T-helper 17 cell (primary cell): Measurements from ENCODE around the gene RAB30. TPM values are rescaled to one million over a fixed set of nuclear protein-coding genes. Genes with fewer than 3 reads are reported as not detected.
A peak's percentile ranks its signal among the peaks of the same experiment; 100 is the strongest.
"Not testable (repeated sequence)": the region's sequence is repeated elsewhere in the genome, so short reads cannot be mapped to it uniquely, and the experiment has no call there.

Experiments used
- ATAC-seq: fragments of 150-1000 bp; cut with Tn5 transposase; 2 replicates; pipeline ENCODE4 v1.10.0; 2021; ENCODE audit warnings: mild to moderate bottlenecking, moderate library complexity
- DNase-seq, 3 donors: peaks; one replicate each; pipeline versions ENCODE4 v3.0.0 to v3.0.0-alpha.2; 2020 to 2021
- H3K9me3 ChIP-seq: one replicate; pipeline ENCODE4 v1.7.0; 2013; ENCODE audit warnings: low read length, mild to moderate bottlenecking; ENCODE audit not compliant: control insufficient read depth, poor library complexity, severe bottlenecking
- H3K27ac Mint-ChIP-seq: one replicate; pipeline ENCODE4 v1.8.0; 2022; ENCODE audit warnings: mild to moderate bottlenecking, moderate library complexity, mixed read lengths
- H3K27me3 Mint-ChIP-seq: one replicate; pipeline ENCODE4 v1.8.0; 2022; ENCODE audit warnings: mixed read lengths
- H3K36me3 Mint-ChIP-seq: one replicate; pipeline ENCODE4 v1.8.0; 2022; ENCODE audit warnings: low read depth, mixed read lengths
- H3K4me1 Mint-ChIP-seq: one replicate; pipeline ENCODE4 v1.8.0; 2022; ENCODE audit warnings: mild to moderate bottlenecking, mixed read lengths
- H3K4me3 Mint-ChIP-seq: one replicate; pipeline ENCODE4 v1.8.0; 2022; ENCODE audit warnings: mild to moderate bottlenecking, moderate library complexity, mixed read lengths
- total RNA-seq, 4 donors: library from RNA in 2 of 4; stranded (reverse) in 2 of 4; gene quantifications; one replicate each; pipeline ENCODE4 v1.2.3 and lab custom pipeline; 2022 to 2026

Gene RAB30
- total RNA-seq, 2 donors from 2014 or later, result 33.9 to 47.7 TPM

DNA sequence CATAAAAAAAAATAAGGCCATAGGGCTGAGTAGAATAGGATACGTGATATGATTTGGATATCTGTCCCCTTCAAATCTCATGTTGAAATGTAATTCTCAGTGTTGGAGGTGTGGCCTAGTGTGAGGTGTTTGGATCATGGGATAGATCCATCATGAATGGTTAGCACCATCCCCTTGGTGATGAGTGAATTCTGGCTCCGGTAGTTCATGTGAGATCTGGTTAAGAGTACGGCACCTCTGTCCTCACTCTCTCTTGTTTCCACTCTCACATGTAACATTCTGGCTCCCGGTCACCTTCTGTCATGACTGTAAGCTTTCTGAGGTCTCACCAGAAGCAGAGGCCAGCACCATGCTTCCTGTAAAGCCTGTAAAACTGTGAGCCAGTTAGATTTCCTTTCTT is 45.5 kb downstream of the RAB30 start:
- H3K36me3 Mint-ChIP-seq, result no peaks in the 10 kb centered on the region
- H3K27ac Mint-ChIP-seq, result no peak overlapping the region
- no peak for DNase-seq
- no peaks in the 10 kb centered on the region for H3K9me3 ChIP-seq
- no peak for ATAC-seq
- H3K4me1 Mint-ChIP-seq, result peaks cover 25% of the 10 kb centered on the region
- no peaks in the 10 kb centered on the region for H3K27me3 Mint-ChIP-seq
- no peak overlapping the region for H3K4me3 Mint-ChIP-seq

DNA sequence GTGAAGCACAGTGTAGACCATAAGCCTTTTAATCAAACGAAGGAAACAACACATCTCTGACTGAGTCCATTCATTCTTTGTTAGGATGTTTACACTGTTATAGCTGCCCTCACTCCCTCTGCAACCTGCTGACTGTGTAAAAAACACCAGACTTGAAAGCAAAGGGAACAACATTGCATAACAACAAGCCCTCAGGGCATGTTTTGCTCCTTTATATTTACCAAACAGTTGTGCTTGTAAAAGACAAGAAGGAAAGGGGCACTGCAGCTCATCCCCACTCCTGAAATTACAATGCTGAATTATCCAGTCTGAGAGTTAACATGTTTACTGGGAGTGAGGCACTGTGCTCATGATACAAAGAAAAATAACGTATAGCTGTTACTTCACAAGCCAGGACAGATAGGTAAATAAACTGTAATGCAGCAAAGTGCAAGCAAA is 46.4 kb downstream of the RAB30 start:
- DNase-seq, result no peak
- Mint-ChIP-seq H3K27me3 (no peaks in the 10 kb centered on the region), H3K36me3 (no peaks in the 10 kb centered on the region), H3K27ac (no peak overlapping the region), H3K4me1 (peaks cover 25% of the 10 kb centered on the region), H3K4me3 (no peak overlapping the region)
- ATAC-seq, result no peak
- no peaks in the 10 kb centered on the region for H3K9me3 ChIP-seq

DNA sequence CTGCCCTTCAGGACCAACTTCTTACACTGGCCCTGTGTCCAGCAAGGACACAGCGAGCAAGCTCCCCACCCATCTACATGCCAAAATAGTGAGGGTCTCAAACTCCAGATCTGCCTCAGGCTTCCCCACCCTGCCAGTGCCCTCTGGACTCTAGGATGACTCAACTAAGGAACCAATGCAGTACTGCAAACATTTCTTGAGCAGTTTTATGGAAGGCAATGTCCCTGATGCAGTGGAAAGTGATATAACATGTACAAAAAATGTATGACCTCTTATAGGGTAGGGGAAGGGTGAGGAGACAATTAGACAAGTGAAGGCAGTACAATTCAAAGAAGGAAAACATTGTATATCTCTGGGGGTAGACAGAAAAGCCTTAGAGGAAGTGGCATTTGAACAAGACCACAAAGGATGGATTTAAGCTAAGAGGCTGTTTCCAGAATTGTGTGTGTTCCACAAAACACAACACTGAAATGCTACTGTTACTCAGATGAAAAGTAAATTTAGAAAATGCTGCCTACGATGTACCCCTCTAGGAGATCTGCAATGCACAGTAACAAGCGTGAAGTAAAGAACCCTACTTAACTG is 47.3 kb downstream of the RAB30 start:
- Mint-ChIP-seq H3K36me3 (no peaks in the 10 kb centered on the region), H3K4me1 (peaks cover 25% of the 10 kb centered on the region), H3K4me3 (peak overlapping the region; percentile 66), H3K27me3 (no peaks in the 10 kb centered on the region), H3K27ac (no peak overlapping the region)
- DNase-seq (no peak), ATAC-seq (no peak)
- H3K9me3 ChIP-seq, result no peaks in the 10 kb centered on the region

DNA sequence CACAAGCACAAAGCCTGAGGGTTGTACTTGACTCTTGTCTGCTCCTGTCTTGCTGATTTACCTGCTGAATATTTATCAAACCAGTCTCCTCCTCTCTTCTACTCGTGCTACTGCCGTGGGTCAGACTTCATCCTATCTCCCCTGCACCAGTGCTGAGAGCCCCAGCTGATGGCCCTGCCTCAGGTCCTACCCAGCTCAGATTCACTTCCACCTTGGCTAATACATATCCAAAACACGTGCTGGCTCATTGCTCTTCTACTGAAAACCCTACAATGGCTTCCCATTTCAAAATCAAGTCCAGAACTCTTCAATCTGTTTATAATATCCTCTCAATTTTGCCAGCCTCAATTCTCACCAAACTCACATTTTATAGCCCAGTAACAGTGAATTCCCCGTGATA is 48.3 kb downstream of the RAB30 start:
- Mint-ChIP-seq H3K4me3 (no peak overlapping the region), H3K27me3 (no peaks in the 10 kb centered on the region)

DNA sequence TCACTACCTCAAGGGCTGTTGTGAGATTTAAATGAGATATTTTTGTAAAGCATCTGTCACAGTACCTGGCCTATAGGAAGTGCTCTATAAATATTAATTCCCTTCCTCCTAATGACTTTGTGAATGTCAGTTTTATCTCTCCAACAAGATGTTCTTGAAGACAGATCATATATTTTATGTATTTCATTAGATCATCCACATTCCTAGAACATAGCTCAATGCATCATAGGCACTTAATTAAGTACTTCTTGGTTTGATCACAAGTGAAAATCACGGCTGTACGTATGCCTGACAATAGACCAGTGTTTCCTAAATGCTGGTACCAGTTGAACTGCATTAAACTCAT is 49.9 kb downstream of the RAB30 start:
- Mint-ChIP-seq H3K4me3 (no peak overlapping the region), H3K36me3 (no peaks in the 10 kb centered on the region), H3K27ac (no peak overlapping the region), H3K4me1 (peaks cover 24% of the 10 kb centered on the region), H3K27me3 (no peaks in the 10 kb centered on the region)
- H3K9me3 ChIP-seq, result no peaks in the 10 kb centered on the region
- ATAC-seq, result no peak
- DNase-seq, result no peak

More for the DNA sequence above, 48.3 kb downstream of the RAB30 start:
- DNase-seq (no peak), ATAC-seq (no peak)
- Mint-ChIP-seq H3K27ac (no peak overlapping the region), H3K4me1 (peaks cover 28% of the 10 kb centered on the region), H3K36me3 (no peaks in the 10 kb centered on the region)
- H3K9me3 ChIP-seq, result no peaks in the 10 kb centered on the region

DNA sequence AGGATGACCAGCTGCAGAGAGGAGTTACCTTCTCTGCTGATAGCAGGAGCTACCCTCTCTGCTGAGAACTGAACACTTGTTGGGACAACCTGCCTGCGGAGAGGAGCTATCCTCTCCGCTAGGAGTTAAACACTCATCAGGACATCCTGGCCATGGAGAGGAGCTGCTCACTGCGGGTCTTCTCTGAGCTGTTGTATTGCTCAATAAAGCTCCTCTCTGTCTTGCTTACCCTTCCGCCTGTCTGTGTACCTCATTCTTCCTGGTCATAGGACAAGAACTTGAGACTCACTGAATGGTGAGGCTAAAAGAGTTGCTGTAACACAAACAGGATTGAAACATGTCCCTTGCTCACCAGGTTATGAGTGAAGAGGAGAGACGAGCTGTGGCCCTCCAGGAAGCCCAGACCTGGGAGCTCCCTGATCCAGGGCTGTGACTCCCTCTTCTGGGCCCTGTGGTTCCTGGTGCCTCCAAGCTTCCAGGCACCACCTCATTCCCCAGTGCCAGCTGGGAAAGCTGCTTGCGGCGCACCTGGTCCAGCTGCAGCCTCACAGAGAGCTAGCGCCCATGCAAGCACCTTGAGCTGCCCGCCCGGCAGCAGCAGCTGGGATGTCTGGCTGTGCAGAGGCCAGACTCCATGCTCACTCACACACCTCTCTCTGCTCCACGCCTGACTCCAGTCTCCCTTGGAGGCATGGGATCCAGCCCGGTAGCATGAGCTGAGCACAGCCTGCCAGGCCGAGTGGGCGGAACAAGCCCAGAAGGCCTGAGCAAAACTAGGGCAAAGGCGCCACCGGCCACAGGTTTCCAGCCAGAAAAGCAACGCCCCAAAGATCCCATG is 50.5 kb downstream of the RAB30 start:
- DNase-seq, result no peak
- ATAC-seq, result no peak
- H3K27ac Mint-ChIP-seq, result no peak overlapping the region
- peaks cover 21% of the 10 kb centered on the region for H3K4me1 Mint-ChIP-seq
- no peaks in the 10 kb centered on the region for H3K27me3 Mint-ChIP-seq
- no peaks in the 10 kb centered on the region for H3K9me3 ChIP-seq
- no peaks in the 10 kb centered on the region for H3K36me3 Mint-ChIP-seq
- H3K4me3 Mint-ChIP-seq, result no peak overlapping the region

DNA sequence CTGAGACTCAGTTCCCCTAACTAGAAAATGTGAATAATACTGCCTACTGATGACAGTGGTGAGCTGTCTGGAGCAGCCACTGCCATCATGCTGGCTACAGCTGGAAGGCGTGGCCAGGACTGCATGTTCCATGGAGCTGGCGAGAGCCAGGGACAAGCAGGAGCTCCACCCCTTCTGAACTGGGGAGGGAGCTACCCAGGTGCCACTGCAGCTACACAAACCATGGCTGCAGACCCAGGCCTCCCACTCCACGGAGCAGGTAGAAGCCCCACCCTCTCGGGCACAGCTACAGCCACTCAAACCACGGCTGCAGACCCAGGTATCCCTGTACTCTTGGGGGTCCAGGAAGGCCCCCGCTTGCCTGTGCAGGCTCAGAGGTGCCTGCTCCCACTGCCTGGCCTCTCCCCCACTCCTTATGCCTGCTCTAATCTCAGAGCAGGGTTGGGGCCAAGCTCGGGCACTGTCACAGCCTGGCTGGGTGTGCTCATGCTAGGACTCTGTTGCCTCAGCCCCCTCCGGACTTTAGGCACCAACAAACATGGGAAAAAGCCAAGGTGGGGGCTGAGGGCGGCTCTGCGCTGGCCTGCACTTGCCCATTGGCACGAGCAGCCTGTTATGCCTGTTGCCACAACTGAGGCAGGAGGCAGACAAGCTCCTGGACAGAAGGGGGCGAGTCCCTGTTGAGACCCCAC is 51.7 kb downstream of the RAB30 start:
- DNase-seq, result no peak
- no peak overlapping the region for H3K4me3 Mint-ChIP-seq
- no peak for ATAC-seq
- no peaks in the 10 kb centered on the region for H3K36me3 Mint-ChIP-seq
- H3K9me3 ChIP-seq, result no peaks in the 10 kb centered on the region
- no peaks in the 10 kb centered on the region for H3K27me3 Mint-ChIP-seq
- no peak overlapping the region for H3K27ac Mint-ChIP-seq
- H3K4me1 Mint-ChIP-seq, result peaks cover 21% of the 10 kb centered on the region

DNA sequence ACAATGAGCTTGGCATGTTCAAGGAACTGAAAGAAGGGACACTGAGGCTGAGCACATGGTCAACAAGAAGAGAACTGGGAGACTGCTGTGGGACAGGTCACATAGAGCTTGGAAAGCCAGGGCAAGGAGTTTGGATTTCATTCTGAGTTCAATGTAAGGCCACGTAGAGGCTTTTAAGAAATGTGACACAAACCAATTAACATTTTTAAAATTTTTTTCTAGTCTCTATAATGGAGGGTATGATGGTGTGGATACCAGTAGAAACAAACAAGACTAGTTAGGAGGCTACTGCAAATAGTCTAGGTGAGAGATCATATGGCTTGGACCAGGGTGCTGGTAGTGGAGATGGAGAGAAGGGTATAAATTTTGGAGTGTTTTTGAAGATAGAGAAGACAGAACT is 56.7 kb downstream of the RAB30 start:
- Mint-ChIP-seq H3K27ac (no peak overlapping the region), H3K36me3 (no peaks in the 10 kb centered on the region), H3K4me1 (peaks cover 8% of the 10 kb centered on the region), H3K4me3 (peak overlapping the region; percentile 3), H3K27me3 (no peaks in the 10 kb centered on the region)
- DNase-seq (no peak), ATAC-seq (no peak)
- no peaks in the 10 kb centered on the region for H3K9me3 ChIP-seq

DNA sequence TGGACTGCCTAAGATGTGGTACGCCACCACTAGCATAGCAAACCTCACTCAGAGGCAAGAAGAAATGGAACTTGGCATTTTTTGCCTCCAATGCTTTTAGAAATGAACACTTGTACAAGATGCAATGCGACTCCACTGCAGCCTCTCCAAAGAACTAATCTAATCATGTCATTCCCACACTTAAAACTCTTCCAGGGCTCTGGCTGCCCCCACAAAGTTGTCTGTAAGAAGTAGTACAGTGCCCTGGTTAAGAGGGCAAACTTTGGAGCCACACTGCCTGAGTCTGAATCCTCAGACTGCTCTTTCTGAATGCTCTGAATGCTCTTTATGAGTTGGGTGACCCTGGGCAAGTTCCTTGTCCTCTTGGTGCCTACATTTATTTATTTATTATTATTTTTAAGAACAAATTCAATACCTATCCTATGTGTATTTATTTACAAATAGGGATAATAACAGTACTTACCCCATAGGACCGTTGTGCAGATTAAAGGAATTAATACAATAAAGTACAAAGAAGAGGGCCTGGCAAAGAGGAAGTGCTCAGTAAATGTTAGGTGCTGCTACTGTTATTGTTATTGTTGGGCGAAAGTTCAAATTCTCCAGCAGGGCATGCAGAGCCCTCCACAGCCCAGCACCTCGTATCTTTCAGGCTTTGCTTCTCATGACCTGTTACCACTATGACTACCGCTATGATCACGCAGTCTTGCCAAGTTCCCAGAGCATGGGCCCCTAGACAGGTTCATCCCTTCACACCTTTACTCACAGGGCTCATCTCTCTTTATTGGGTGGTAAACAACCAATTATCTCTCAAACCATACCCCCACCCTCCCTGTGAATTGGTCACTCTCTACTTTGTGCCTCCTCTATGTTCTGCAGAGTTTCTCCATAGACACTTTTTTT is 59.3 kb downstream of the RAB30 start:
- Mint-ChIP-seq H3K27me3 (no peaks in the 10 kb centered on the region), H3K4me1 (peaks cover 12% of the 10 kb centered on the region)
- no peak for ATAC-seq

DNA sequence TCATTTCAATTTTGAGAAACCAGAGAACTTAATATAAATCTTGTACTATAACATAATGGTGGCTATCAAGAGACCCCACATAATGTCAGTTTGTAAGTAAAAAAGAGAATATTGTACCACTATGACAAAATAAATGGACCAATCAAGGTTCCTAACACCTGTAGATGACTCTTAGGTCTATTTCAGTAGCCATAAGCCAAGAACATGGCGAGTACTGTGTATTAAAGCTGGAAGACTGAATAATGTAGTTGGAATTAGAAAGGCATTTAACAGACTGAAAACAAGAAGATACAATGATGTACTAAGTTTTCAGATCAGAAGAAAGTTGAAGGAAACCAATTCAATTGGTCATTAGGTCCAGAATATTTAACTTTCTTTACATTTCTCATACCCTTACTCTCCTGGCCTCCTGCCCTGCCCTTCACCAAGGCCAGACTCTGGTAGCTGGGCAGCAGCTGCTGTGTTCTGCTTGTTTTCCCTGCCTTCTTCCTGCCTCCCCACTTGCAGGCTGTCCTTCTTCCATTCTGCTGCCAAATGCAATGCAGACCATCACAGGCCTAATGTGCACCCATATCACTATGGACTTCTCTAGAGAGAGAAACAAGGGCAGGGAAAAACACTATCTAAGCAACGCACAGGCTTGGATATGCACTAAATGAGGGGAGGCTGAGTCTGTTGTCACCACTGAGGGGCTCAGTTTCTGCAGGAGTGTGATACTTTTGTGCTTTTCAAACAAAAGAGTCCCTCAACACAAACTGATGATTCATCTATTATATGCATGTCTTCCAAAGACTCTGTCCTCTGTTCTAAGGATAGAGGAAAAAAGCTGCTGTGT is 60.1 kb downstream of the RAB30 start:
- Mint-ChIP-seq H3K4me1 (peaks cover 17% of the 10 kb centered on the region), H3K36me3 (no peaks in the 10 kb centered on the region), H3K4me3 (no peak overlapping the region), H3K27me3 (no peaks in the 10 kb centered on the region), H3K27ac (no peak overlapping the region)
- no peaks in the 10 kb centered on the region for H3K9me3 ChIP-seq
- DNase-seq (no peak), ATAC-seq (no peak)

More for the DNA sequence above, 59.3 kb downstream of the RAB30 start:
- Mint-ChIP-seq H3K4me3 (no peak overlapping the region), H3K27ac (no peak overlapping the region), H3K36me3 (no peaks in the 10 kb centered on the region)
- H3K9me3 ChIP-seq, result no peaks in the 10 kb centered on the region
- DNase-seq, result no peak

DNA sequence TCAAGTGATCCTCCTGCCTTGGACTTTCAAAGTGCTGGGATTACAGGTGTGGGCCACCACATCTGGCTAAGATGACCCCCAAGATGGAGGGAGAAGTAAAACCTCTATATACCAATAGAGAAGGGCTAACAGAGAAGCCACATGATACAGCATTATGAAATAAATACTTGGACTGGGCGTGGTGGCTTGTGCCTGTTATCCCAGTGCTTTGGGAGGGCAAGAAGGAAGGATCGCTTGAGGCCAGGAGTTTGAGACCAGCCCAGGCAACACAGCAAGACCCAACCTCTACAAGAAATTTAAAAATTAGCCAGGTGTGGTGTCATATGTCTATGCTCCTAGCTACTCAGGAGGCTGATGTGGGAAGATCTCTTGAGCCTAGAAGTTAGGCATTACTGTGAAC is 61.7 kb downstream of the RAB30 start:
- Mint-ChIP-seq H3K4me1 (peaks cover 18% of the 10 kb centered on the region), H3K4me3 (no peak overlapping the region), H3K36me3 (no peaks in the 10 kb centered on the region), H3K27me3 (no peaks in the 10 kb centered on the region), H3K27ac (no peak overlapping the region)
- no peak for DNase-seq
- no peaks in the 10 kb centered on the region for H3K9me3 ChIP-seq
- ATAC-seq, result no peak

DNA sequence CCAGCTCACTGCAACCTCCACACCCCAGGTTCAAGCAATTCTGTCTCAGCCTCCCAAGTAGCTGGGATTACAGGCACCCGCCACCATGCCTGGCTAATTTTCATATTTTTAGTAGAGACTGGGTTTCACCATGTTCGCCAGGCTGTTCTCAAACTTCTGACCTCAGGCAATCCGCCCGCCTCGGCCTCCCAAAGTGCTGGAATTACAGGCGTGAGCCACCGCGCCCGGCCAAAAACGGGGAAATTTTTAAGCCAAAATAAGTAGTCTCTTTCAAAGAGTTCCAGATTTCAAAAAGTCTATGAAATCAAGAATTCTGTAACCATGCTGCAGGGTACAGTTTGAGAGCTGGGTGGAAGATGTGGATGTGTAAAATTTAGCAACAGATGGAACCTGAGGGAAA is 62.6 kb downstream of the RAB30 start:
- H3K27me3 Mint-ChIP-seq, H3K36me3 Mint-ChIP-seq: not testable (repeated sequence)
- H3K4me1 Mint-ChIP-seq, result peaks cover 12% of the 10 kb centered on the region

More for the DNA sequence above, 62.6 kb downstream of the RAB30 start:
- H3K27ac Mint-ChIP-seq, H3K4me3 Mint-ChIP-seq, H3K9me3 ChIP-seq, ATAC-seq, DNase-seq: not testable (repeated sequence)
